ENCODE data around the gene SYNJ2BP.
A peak's percentile ranks its signal among the peaks of the same experiment; 100 is the strongest.
"Not testable (repeated sequence)": the region's sequence is repeated elsewhere in the genome, so short reads cannot be mapped to it uniquely, and the experiment has no call there.

SYNJ2BP gene

GRCh38 chr14:70415788-70416187 lies 1.1 kb downstream of the SYNJ2BP start:
- H3K4me1 ChIP-seq (ENCODE audit: control insufficient read depth, insufficient read depth, low read length): peaks cover 3% of the 10 kb centered on the region
- peaks cover 6% of the 10 kb centered on the region for H3K36me3 ChIP-seq (ENCODE audit: control insufficient read depth, insufficient read depth, low read length)
- H3K4me3 ChIP-seq (ENCODE audit: low read length): peak overlapping the region; percentile 72
- H3K27me3 ChIP-seq (ENCODE audit: control insufficient read depth, insufficient read depth, low read length): no peaks in the 10 kb centered on the region
- no peak overlapping the region for H3K27ac ChIP-seq (ENCODE audit: low read depth, low read length)
- H3K9ac ChIP-seq (ENCODE audit: low read length): no peak overlapping the region

GRCh38 chr14:70407621-70408020 lies 9.3 kb downstream of the SYNJ2BP start:
- Histone ChIP-seq H3K27me3 (ENCODE audit: control insufficient read depth, insufficient read depth, low read length) (no peaks in the 10 kb centered on the region), H3K4me1 (ENCODE audit: control insufficient read depth, insufficient read depth, low read length) (no peaks in the 10 kb centered on the region), H3K4me3 (ENCODE audit: low read length) (no peak overlapping the region), H3K9ac (ENCODE audit: low read length) (no peak overlapping the region), H3K27ac (ENCODE audit: low read depth, low read length) (no peak overlapping the region), H3K36me3 (ENCODE audit: control insufficient read depth, insufficient read depth, low read length) (peaks cover 4% of the 10 kb centered on the region)

GRCh38 chr14:70406216-70406615 lies 10.7 kb downstream of the SYNJ2BP start:
- not testable (repeated sequence) for H3K36me3 ChIP-seq (ENCODE audit: control insufficient read depth, insufficient read depth, low read length); H3K4me3 ChIP-seq (ENCODE audit: low read length); H3K27me3 ChIP-seq (ENCODE audit: control insufficient read depth, insufficient read depth, low read length); H3K27ac ChIP-seq (ENCODE audit: low read depth, low read length); H3K4me1 ChIP-seq (ENCODE audit: control insufficient read depth, insufficient read depth, low read length); H3K9ac ChIP-seq (ENCODE audit: low read length)

GRCh38 chr14:70403335-70403734 lies 13.6 kb downstream of the SYNJ2BP start:
- H3K36me3 ChIP-seq (ENCODE audit: control insufficient read depth, insufficient read depth, low read length); H3K4me3 ChIP-seq (ENCODE audit: low read length); H3K9ac ChIP-seq (ENCODE audit: low read length); H3K4me1 ChIP-seq (ENCODE audit: control insufficient read depth, insufficient read depth, low read length); H3K27me3 ChIP-seq (ENCODE audit: control insufficient read depth, insufficient read depth, low read length); H3K27ac ChIP-seq (ENCODE audit: low read depth, low read length): not testable (repeated sequence)

GRCh38 chr14:70401643-70402042 lies 15.2 kb downstream of the SYNJ2BP start:
- Histone ChIP-seq H3K27ac (ENCODE audit: low read depth, low read length) (no peak overlapping the region), H3K27me3 (ENCODE audit: control insufficient read depth, insufficient read depth, low read length) (no peaks in the 10 kb centered on the region), H3K4me3 (ENCODE audit: low read length) (no peak overlapping the region), H3K36me3 (ENCODE audit: control insufficient read depth, insufficient read depth, low read length) (peaks cover 5% of the 10 kb centered on the region), H3K4me1 (ENCODE audit: control insufficient read depth, insufficient read depth, low read length) (no peaks in the 10 kb centered on the region), H3K9ac (ENCODE audit: low read length) (no peak overlapping the region)

GRCh38 chr14:70398706-70399431 lies 18.0 kb downstream of the SYNJ2BP start:
- Histone ChIP-seq H3K27me3 (ENCODE audit: control insufficient read depth, insufficient read depth, low read length) (no peaks in the 10 kb centered on the region), H3K4me3 (ENCODE audit: low read length) (no peak overlapping the region), H3K36me3 (ENCODE audit: control insufficient read depth, insufficient read depth, low read length) (peaks cover 5% of the 10 kb centered on the region), H3K4me1 (ENCODE audit: control insufficient read depth, insufficient read depth, low read length) (no peaks in the 10 kb centered on the region), H3K9ac (ENCODE audit: low read length) (no peak overlapping the region), H3K27ac (ENCODE audit: low read depth, low read length) (no peak overlapping the region)

- no peak overlapping the region for H3K9ac ChIP-seq (ENCODE audit: low read length)
Observed at GRCh38 chr14:70398280-70398679, 18.6 kb downstream of the SYNJ2BP start.

GRCh38 chr14:70397746-70398145 lies 19.1 kb downstream of the SYNJ2BP start:
- Histone ChIP-seq H3K4me3 (ENCODE audit: low read length) (no peak overlapping the region), H3K9ac (ENCODE audit: low read length) (no peak overlapping the region), H3K27ac (ENCODE audit: low read depth, low read length) (no peak overlapping the region), H3K4me1 (ENCODE audit: control insufficient read depth, insufficient read depth, low read length) (no peaks in the 10 kb centered on the region), H3K27me3 (ENCODE audit: control insufficient read depth, insufficient read depth, low read length) (no peaks in the 10 kb centered on the region), H3K36me3 (ENCODE audit: control insufficient read depth, insufficient read depth, low read length) (peaks cover 5% of the 10 kb centered on the region)

More at GRCh38 chr14:70398280-70398679, 18.6 kb downstream of the SYNJ2BP start:
- Histone ChIP-seq H3K27ac (ENCODE audit: low read depth, low read length) (no peak overlapping the region), H3K4me1 (ENCODE audit: control insufficient read depth, insufficient read depth, low read length) (no peaks in the 10 kb centered on the region), H3K36me3 (ENCODE audit: control insufficient read depth, insufficient read depth, low read length) (peaks cover 5% of the 10 kb centered on the region), H3K4me3 (ENCODE audit: low read length) (no peak overlapping the region), H3K27me3 (ENCODE audit: control insufficient read depth, insufficient read depth, low read length) (no peaks in the 10 kb centered on the region)

GRCh38 chr14:70394674-70395306 lies 22.1 kb downstream of the SYNJ2BP start:
- no peak overlapping the region for H3K27ac ChIP-seq (ENCODE audit: low read depth, low read length)
- no peak overlapping the region for H3K4me3 ChIP-seq (ENCODE audit: low read length)
- H3K36me3 ChIP-seq (ENCODE audit: control insufficient read depth, insufficient read depth, low read length): peaks cover 5% of the 10 kb centered on the region
- H3K9ac ChIP-seq (ENCODE audit: low read length): no peak overlapping the region
- H3K27me3 ChIP-seq (ENCODE audit: control insufficient read depth, insufficient read depth, low read length): no peaks in the 10 kb centered on the region
- H3K4me1 ChIP-seq (ENCODE audit: control insufficient read depth, insufficient read depth, low read length): no peaks in the 10 kb centered on the region

- no peak overlapping the region for H3K4me3 ChIP-seq (ENCODE audit: low read length)
- H3K27me3 ChIP-seq (ENCODE audit: control insufficient read depth, insufficient read depth, low read length): no peaks in the 10 kb centered on the region
- H3K36me3 ChIP-seq (ENCODE audit: control insufficient read depth, insufficient read depth, low read length): peaks cover 5% of the 10 kb centered on the region
- no peak overlapping the region for H3K27ac ChIP-seq (ENCODE audit: low read depth, low read length)
- H3K4me1 ChIP-seq (ENCODE audit: control insufficient read depth, insufficient read depth, low read length): no peaks in the 10 kb centered on the region
- H3K9ac ChIP-seq (ENCODE audit: low read length): no peak overlapping the region
Observed at GRCh38 chr14:70392676-70393075, 24.2 kb downstream of the SYNJ2BP start.

GRCh38 chr14:70391493-70392391 lies 25.1 kb downstream of the SYNJ2BP start:
- Histone ChIP-seq H3K9ac (ENCODE audit: low read length) (no peak overlapping the region), H3K36me3 (ENCODE audit: control insufficient read depth, insufficient read depth, low read length) (peaks cover 3% of the 10 kb centered on the region), H3K4me1 (ENCODE audit: control insufficient read depth, insufficient read depth, low read length) (no peaks in the 10 kb centered on the region), H3K4me3 (ENCODE audit: low read length) (no peak overlapping the region), H3K27me3 (ENCODE audit: control insufficient read depth, insufficient read depth, low read length) (no peaks in the 10 kb centered on the region), H3K27ac (ENCODE audit: low read depth, low read length) (no peak overlapping the region)

GRCh38 chr14:70382536-70382935 lies 34.4 kb downstream of the SYNJ2BP start:
- Histone ChIP-seq H3K9ac (ENCODE audit: low read length) (no peak overlapping the region), H3K4me1 (ENCODE audit: control insufficient read depth, insufficient read depth, low read length) (no peaks in the 10 kb centered on the region), H3K36me3 (ENCODE audit: control insufficient read depth, insufficient read depth, low read length) (no peaks in the 10 kb centered on the region), H3K4me3 (ENCODE audit: low read length) (no peak overlapping the region), H3K27me3 (ENCODE audit: control insufficient read depth, insufficient read depth, low read length) (no peaks in the 10 kb centered on the region), H3K27ac (ENCODE audit: low read depth, low read length) (no peak overlapping the region)

All from rectal smooth muscle tissue (tissue), 1 donor.